Kidney glomerular epithelial cell (primary cell): ENCODE measurements around the gene ZNF45.
"Not testable (repeated sequence)": the region's sequence is repeated elsewhere in the genome, so short reads cannot be mapped to it uniquely, and the experiment has no call there.

ENCODE experiments used
- DNase-seq: peaks from one replicate; lab custom pipeline; 2025; lab: John Stamatoyannopoulos, UW

Gene ZNF45

DNA sequence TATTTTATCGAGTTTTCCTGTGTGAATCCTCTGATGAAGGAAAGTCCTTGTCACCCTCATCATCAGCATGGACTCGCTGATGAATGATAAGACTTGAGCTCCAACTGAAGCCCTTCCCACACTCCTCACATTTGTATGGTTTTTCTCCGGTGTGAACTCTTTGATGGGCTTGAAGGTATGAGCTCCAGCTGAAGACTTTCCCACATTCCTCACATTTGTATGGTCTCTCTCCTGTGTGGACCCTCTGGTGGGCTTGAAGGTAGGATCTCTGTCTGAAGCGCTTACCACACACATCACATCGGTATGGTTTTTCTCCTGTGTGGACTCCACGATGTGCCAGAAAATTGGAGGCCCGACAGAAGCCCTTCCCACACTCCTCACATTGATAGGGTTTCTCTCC, 21.7 kb downstream of the ZNF45 start:
- no peak for DNase-seq

DNA sequence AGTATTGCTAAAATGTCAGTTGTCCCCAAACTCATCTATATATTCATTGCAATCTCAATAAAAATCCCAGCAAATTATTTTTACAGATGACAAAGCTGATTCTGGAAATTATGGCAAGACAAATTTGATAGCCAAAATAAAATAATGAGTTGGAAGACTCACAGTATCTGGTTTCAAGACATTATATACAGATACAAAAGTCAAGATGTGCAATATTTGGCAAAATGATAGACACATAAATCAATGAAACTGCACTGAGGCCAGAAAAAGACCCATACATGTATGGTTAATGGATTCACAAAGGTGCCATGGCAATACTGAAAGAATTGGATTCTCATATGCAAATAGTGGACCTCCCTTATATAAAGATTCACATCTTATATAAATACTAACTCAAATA, 24.2 kb downstream of the ZNF45 start:
- DNase-seq, result no peak

DNA sequence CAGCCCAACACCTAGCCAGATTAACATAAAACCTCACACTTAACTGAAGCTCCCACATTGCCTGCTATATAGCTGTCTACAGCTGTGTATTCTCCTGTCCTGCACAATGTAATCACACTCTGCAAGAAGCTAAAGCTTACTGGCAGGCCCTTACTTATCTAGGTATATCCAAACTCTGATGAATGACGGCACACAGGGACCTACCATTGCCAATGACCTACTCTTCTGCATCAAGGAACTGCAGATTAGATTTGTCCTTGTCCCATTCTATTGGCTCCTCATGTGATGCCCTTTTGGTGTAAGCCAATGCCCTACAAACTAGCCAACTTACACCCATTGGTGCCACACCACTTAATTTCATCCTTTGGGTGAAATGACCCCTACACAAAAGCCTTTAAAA, 26.4 kb downstream of the ZNF45 start:
- DNase-seq, result no peak

GRCh38 chr19:43906774-43907173, 28.3 kb downstream of the ZNF45 start:
- DNase-seq, result no peak

GRCh38 chr19:43905897-43906296, 29.2 kb downstream of the ZNF45 start:
- DNase-seq, result no peak

GRCh38 chr19:43902399-43902798, 32.7 kb downstream of the ZNF45 start:
- DNase-seq, result no peak

- peak; percentile 89 for DNase-seq
These were observed 33.4 kb downstream of the ZNF45 start for GRCh38 chr19:43901395-43902390.

DNA sequence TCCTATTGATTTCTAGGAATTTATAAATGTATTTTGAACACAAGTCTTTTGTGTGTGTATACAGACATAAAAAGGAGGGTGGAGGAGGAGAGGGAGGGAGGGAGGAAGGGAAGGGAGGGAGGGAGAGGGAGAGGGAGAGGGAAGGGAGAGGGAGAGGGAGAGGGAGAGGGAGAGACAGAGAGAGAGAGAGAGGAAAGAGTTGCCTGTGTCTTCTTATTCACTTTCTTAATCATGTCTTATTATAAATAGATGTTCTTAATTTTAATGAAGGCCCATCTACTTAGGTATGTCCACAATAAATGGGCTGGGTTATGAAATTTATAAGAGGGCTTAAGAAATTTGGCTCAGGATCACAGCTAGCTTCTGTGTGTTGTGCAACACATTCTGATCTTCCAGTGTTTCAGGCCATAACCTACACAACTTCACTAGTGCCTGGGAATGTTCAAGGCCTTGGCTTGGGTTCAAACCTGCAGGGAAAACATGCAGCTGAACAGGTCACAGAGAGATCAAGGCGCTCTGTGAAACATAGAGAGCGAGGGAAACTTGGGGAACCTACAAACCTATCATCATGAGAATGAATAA, 39.3 kb downstream of the ZNF45 start:
- DNase-seq, result no peak

- no peak for DNase-seq
These were observed 51.2 kb downstream of the ZNF45 start, which contains the start of gene ZNF404 for GRCh38 chr19:43883864-43884263. Gene ZNF404 (minus strand): TSS chr19:43883964.

DNA sequence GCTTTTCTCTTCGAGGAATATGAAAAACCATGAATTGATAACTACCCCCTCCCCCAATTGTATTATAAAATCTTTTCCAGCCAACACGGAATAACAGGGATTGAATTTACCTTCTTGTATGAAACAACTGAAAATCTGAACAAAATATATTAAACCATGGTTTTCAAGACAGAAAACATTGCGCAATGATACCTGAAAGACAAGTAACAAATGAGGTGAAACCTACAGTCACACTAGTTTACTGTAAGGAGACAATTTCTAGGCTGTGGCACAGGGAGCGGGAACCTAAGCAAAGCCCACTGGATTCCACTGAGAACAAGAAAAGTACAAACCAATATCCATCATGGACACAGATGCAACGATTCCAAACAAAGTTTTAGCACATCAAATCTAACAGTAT, 54.6 kb downstream of the ZNF45 start:
- DNase-seq, result no peak

GRCh38 chr19:43872547-43873336, 62.3 kb downstream of the ZNF45 start:
- no peak for DNase-seq

GRCh38 chr19:43866923-43867322, 68.2 kb downstream of the ZNF45 start:
- not testable (repeated sequence) for DNase-seq
